OCI-LY7 (cell line): ENCODE results near the gene SGO1. TPM values are rescaled to one million over a fixed set of nuclear protein-coding genes. Genes with fewer than 3 reads are reported as not detected.

Source experiments
- BruUV-seq: library from RNA; stranded (reverse); fragments of 400-500 nt; replicated peaks from 2 replicates; lab custom pipeline; 2021; lab: Mats Ljungman, UMichigan
- CTCF ChIA-PET: fragments of 300-600 bp; sonication (Branson Sonifier 250); formaldehyde crosslinking; loops from one replicate; lab custom pipeline; 2022; ENCODE audit warnings: antibody characterized with exemption; ENCODE audit not compliant: unreplicated experiment; lab: Charles Lee
- POLR2A ChIA-PET: fragments of 300-600 bp; sonication (Branson Sonifier 250); formaldehyde crosslinking; loops from one replicate; lab custom pipeline; 2022; ENCODE audit warnings: antibody characterized with exemption; lab: Charles Lee
- DNase-seq: peaks from one replicate; pipeline ENCODE4 v3.0.0-alpha.2; 2015; ENCODE audit warnings: low spot score
- H2AFZ ChIP-seq: fragments of 200-600 bp; sonication (generic), shearing (Covaris generic); 2 replicates; pipeline ENCODE4 v1.6.1; 2014; ENCODE audit warnings: mild to moderate bottlenecking, antibody characterized with exemption, low read length, moderate library complexity
- H3K27ac ChIP-seq: fragments of 200-600 bp; sonication (generic); 2 replicates; pipeline ENCODE4 v1.5.1; 2014; ENCODE audit warnings: mixed run types, low read depth, mild to moderate bottlenecking, moderate library complexity, low read length, inconsistent platforms; ENCODE audit not compliant: poor library complexity, severe bottlenecking
- H3K36me3 ChIP-seq: fragments of 200-600 bp; sonication (generic); 2 replicates; pipeline ENCODE4 v1.6.1; 2014; ENCODE audit warnings: mild to moderate bottlenecking, antibody characterized with exemption, low read length, moderate library complexity, mixed read lengths; ENCODE audit not compliant: insufficient read depth
- H3K4me1 ChIP-seq: fragments of 200-600 bp; sonication (generic); 2 replicates; pipeline ENCODE4 v1.5.1; 2014; ENCODE audit warnings: mild to moderate bottlenecking, low read length; ENCODE audit not compliant: insufficient read depth, poor library complexity, severe bottlenecking
- H3K4me2 ChIP-seq: fragments of 200-600 bp; sonication (generic); 2 replicates; pipeline ENCODE4 v1.6.1; 2014; ENCODE audit warnings: mild to moderate bottlenecking, low read length
- H3K4me3 ChIP-seq: fragments of 200-600 bp; sonication (generic); 2 replicates; pipeline ENCODE4 v1.5.1; 2014; ENCODE audit warnings: mild to moderate bottlenecking, low read depth, low read length; ENCODE audit not compliant: poor library complexity, severe bottlenecking
- H3K79me2 ChIP-seq: fragments of 200-600 bp; sonication (generic); 2 replicates; pipeline ENCODE4 v1.6.1; 2016; ENCODE audit warnings: low read depth, mild to moderate bottlenecking, low read length, moderate library complexity, mixed read lengths; ENCODE audit not compliant: insufficient read depth
- H3K9me2 ChIP-seq: fragments of 200-600 bp; sonication (generic); 2 replicates; pipeline ENCODE4 v1.6.1; 2016; ENCODE audit warnings: mild to moderate bottlenecking, low read length, mixed read lengths; ENCODE audit not compliant: insufficient read depth
- H3K9me3 ChIP-seq: fragments of 200-600 bp; sonication (generic); 2 replicates; pipeline ENCODE4 v1.6.1; 2014; ENCODE audit warnings: mild to moderate bottlenecking, mixed run types, low read length, mixed read lengths
- H4K20me1 ChIP-seq: fragments of 200-600 bp; sonication (generic); 2 replicates; pipeline ENCODE4 v1.6.1; 2014; ENCODE audit warnings: mild to moderate bottlenecking, antibody characterized with exemption, low read length, moderate library complexity, mixed read lengths; ENCODE audit not compliant: insufficient read depth
- CTCF ChIP-seq: fragments of 200-600 bp; sonication (generic); conservative IDR thresholded peaks from 2 replicates; pipeline ENCODE4 v1.5.1; 2014; ENCODE audit warnings: mild to moderate bottlenecking, antibody characterized with exemption, low read length, moderate library complexity, mixed read lengths
- EZH2phosphoT487 ChIP-seq: fragments of 200-600 bp; sonication (generic); IDR thresholded peaks from 2 replicates; pipeline ENCODE4 v1.6.1; 2018; ENCODE audit warnings: low read depth, borderline replicate concordance, mild to moderate bottlenecking, mixed run types, antibody characterized with exemption, low read length, moderate library complexity, mixed read lengths
- intact Hi-C: fragments of 100-400 bp; cut with micrococcal nuclease; formaldehyde crosslinking; loops from one replicate; pipeline ENCODE4 v1.10.0; 2022; ENCODE audit not compliant: unreplicated experiment
- total RNA-seq, 2 experiments: library from RNA; depleted of rRNA in 1 of 2; stranded (reverse); fragments of >200 nt in 1 of 2; shearing (Covaris generic) in 1 of 2; gene quantifications; 2 replicates each; pipeline ENCODE4 v1.2.3, GENCODE V29; 2014 to 2022

Gene SGO1
- total RNA-seq, 2 experiments from 2014 or later, result 27.6 to 38.8 TPM

GRCh38 chr3:20194793-20195460 is 8.9 kb upstream of the SGO1 start:
- no peaks in the 10 kb centered on the region for H3K9me3 ChIP-seq
- TF ChIP-seq CTCF (no peak), EZH2phosphoT487 (no peak)
- no peaks in the 10 kb centered on the region for H3K79me2 ChIP-seq
- no peaks in the 10 kb centered on the region for H4K20me1 ChIP-seq
- H3K4me3 ChIP-seq, result no peak overlapping the region
- no peak overlapping the region for H3K4me2 ChIP-seq
- no peaks in the 10 kb centered on the region for H3K36me3 ChIP-seq
- no peaks in the 10 kb centered on the region for H3K9me2 ChIP-seq
- CTCF ChIA-PET, result no interaction called here
- BruUV-seq, result no TSS peak
- intact Hi-C loops, result no loop called here
- H3K4me1 ChIP-seq, result no peaks in the 10 kb centered on the region
- no peak overlapping the region for H3K27ac ChIP-seq
- POLR2A ChIA-PET, result interaction anchor here (0.6 to 0.7 kb wide), 2 partner anchors 34 to 1485 kb away, joined by 3 read pairs; no protein-coding TSS in a partner anchor
- no peak overlapping the region for H2AFZ ChIP-seq
- no peak for DNase-seq

- H3K36me3 ChIP-seq, result no peaks in the 10 kb centered on the region
- TF ChIP-seq EZH2phosphoT487 (no peak), CTCF (no peak)
- DNase-seq, result no peak
- H3K79me2 ChIP-seq, result no peaks in the 10 kb centered on the region
- H2AFZ ChIP-seq, result no peak overlapping the region
- no peak overlapping the region for H3K27ac ChIP-seq
- no peaks in the 10 kb centered on the region for H3K9me2 ChIP-seq
- no peak overlapping the region for H3K4me3 ChIP-seq
- intact Hi-C loops, result no loop called here
- no TSS peak for BruUV-seq
- H4K20me1 ChIP-seq, result no peaks in the 10 kb centered on the region
- ChIA-PET POLR2A (no interaction called here), CTCF (no interaction called here)
- no peak overlapping the region for H3K4me2 ChIP-seq
- H3K4me1 ChIP-seq, result peaks cover 9% of the 10 kb centered on the region
- no peaks in the 10 kb centered on the region for H3K9me3 ChIP-seq
These were observed 5.0 kb upstream of the SGO1 start for GRCh38 chr3:20190991-20191390.

GRCh38 chr3:20186600-20187004 is 596 bp upstream of the SGO1 start:
- H3K4me1 ChIP-seq, result peaks cover 21% of the 10 kb centered on the region
- peak overlapping the region; percentile 87 for H3K4me3 ChIP-seq
- peak overlapping the region; percentile 90 for H3K4me2 ChIP-seq
- DNase-seq, result no peak
- H3K27ac ChIP-seq, result peak overlapping the region; percentile 93
- ChIA-PET CTCF (no interaction called here), POLR2A (interaction anchor here (0.5 to 4.2 kb wide), 25 partner anchors 8 to 948 kb away, joined by 3 to 29 read pairs (median 5); partner anchors contain the start of gene KAT2B)
- H3K9me2 ChIP-seq, result no peaks in the 10 kb centered on the region
- peaks cover 23% of the 10 kb centered on the region for H3K36me3 ChIP-seq
- peaks cover 33% of the 10 kb centered on the region for H3K79me2 ChIP-seq
- intact Hi-C loops, result loop anchor here (1.0 to 10.0 kb wide), 6 partner anchors 147 to 1442 kb away; partner anchors contain the start of genes KCNH8 and RAB5A
- TF ChIP-seq EZH2phosphoT487, result no peak
- no peak for TF ChIP-seq CTCF
- peak overlapping the region; percentile 88 for H2AFZ ChIP-seq
- TSS peak; percentile 96 for BruUV-seq
- no peaks in the 10 kb centered on the region; the same call in 1 of the 2 replicates for H4K20me1 ChIP-seq
- H3K9me3 ChIP-seq, result no peaks in the 10 kb centered on the region
